AG09309 (cell line): Measurements from ENCODE around the gene TRIM67.

ENCODE experiments used
- DNase-seq: peaks from one replicate; pipeline ENCODE4 v3.0.0-alpha.2; 2010; ENCODE audit warnings: low read depth
- H3K4me3 ChIP-seq: 2 replicates; pipeline ENCODE4 v1.5.1; 2011; ENCODE audit warnings: mild to moderate bottlenecking, low read depth, low read length, moderate library complexity; ENCODE audit not compliant: control insufficient read depth
- TF ChIP-seq, protein P1 (sequence below): IDR thresholded peaks from 2 replicates; pipeline ENCODE4 v1.5.1; 2011; ENCODE audit warnings: mild to moderate bottlenecking, low read depth, low read length, inconsistent platforms; ENCODE audit not compliant: insufficient read depth, control insufficient read depth; ENCODE audit errors: missing control alignments

Gene TRIM67

DNA sequence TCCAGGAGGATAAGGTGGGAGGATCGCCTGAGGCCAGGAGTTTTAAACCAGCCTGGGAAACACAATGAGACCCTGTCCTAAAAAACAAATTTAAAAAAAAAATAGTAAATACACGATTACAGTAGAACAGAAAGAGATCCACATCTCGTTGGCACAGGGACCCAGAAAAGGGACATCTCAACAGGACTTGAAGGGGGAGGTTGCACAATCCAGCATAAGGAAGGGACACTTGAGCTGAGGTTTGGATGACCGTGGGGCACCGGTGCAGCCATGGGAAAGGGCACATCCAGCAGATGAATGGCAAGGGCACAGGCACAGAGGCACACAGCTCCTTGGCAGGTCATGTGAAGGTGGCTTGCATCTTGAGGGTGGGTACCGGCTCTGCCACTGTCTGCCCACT is 20.5 kb downstream of the TRIM67 start:
- TF ChIP-seq, protein P1, sequence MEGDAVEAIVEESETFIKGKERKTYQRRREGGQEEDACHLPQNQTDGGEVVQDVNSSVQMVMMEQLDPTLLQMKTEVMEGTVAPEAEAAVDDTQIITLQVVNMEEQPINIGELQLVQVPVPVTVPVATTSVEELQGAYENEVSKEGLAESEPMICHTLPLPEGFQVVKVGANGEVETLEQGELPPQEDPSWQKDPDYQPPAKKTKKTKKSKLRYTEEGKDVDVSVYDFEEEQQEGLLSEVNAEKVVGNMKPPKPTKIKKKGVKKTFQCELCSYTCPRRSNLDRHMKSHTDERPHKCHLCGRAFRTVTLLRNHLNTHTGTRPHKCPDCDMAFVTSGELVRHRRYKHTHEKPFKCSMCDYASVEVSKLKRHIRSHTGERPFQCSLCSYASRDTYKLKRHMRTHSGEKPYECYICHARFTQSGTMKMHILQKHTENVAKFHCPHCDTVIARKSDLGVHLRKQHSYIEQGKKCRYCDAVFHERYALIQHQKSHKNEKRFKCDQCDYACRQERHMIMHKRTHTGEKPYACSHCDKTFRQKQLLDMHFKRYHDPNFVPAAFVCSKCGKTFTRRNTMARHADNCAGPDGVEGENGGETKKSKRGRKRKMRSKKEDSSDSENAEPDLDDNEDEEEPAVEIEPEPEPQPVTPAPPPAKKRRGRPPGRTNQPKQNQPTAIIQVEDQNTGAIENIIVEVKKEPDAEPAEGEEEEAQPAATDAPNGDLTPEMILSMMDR = no peak
- DNase-seq = no peak

GRCh38 chr1:231183639-231184590 is 22.1 kb downstream of the TRIM67 start:
- no peak overlapping the region for H3K4me3 ChIP-seq
- DNase-seq = no peak
- TF ChIP-seq, protein P1 = no peak

More for the DNA sequence above, 20.5 kb downstream of the TRIM67 start:
- no peak overlapping the region for H3K4me3 ChIP-seq

GRCh38 chr1:231184891-231185290 is 23.0 kb downstream of the TRIM67 start:
- DNase-seq = no peak
- H3K4me3 ChIP-seq = no peak overlapping the region
- TF ChIP-seq, protein P1 = no peak

- no peak overlapping the region for H3K4me3 ChIP-seq
- no peak for DNase-seq
- TF ChIP-seq, protein P1 = no peak
These were observed 23.5 kb downstream of the TRIM67 start for GRCh38 chr1:231185391-231185790.

DNA sequence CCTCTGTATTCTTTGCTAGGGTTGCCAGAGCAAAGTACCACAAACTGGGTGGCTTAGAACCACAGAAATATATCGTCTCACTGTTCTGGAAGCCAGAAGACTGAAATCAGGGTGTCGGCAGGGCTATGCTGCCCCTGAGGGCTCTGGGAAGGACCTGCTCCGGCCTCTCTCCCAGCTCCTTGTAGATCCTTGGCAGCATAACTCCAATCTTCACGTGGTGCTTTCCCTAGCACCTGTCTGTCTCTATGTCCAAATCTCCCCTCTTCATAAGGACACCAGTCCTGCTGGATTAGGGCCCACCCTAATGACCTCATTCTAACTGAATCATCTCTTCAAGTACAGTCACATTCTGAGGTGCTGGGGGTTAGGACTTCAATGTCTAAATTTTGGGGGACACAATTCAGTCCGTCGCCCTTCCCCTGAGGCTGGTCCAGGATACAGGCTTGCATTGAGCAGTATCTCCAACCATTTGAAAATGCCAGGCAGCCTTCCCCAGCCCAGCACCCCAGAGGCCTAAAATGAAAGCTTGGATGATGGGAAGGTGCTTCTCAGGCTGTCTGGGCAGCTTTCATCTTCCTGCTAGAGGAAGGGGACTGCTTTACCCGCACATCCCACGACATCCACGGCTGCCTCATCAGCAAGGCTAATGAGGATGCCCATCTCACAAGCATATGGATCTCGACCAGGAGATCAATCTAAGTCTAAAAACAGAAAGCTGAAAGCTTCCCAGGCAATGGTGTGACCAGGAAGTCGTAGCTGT is 24.7 kb downstream of the TRIM67 start:
- TF ChIP-seq, protein P1 = no peak
- DNase-seq = no peak
- H3K4me3 ChIP-seq = no peak overlapping the region

DNA sequence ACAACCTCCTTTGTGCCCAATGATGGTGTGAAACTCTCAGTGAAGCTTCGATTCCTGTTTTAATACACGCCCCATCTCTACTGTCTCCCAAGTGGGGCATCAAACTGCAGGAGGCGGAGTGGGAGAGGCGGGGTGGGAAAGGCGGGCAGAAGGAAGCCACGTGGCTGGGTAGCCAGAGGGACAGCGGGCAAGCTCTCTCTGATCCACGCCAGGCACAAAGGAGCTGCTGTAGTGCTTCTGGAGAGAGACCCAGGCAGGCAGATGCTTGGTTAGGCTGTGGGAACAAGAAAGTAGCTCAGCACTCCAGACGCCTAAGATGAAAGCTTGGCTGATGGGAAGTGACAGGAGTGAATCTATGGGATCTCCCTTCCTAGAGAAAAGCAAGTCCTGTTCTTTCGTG is 25.7 kb downstream of the TRIM67 start:
- no peak overlapping the region for H3K4me3 ChIP-seq
- TF ChIP-seq, protein P1 = no peak
- no peak for DNase-seq
